GM18909 (cell line): ENCODE measurements around the gene SNAPC2.
"Not testable (repeated sequence)": the region's sequence is repeated elsewhere in the genome, so short reads cannot be mapped to it uniquely, and the experiment has no call there.

Source experiments
- ATAC-seq: cut with Tn5 transposase; IDR thresholded peaks from one replicate; pipeline ENCODE4 v1.9.1; 2021; ENCODE audit warnings: mild to moderate bottlenecking; ENCODE audit not compliant: unreplicated experiment, poor library complexity

The SNAPC2 gene

DNA sequence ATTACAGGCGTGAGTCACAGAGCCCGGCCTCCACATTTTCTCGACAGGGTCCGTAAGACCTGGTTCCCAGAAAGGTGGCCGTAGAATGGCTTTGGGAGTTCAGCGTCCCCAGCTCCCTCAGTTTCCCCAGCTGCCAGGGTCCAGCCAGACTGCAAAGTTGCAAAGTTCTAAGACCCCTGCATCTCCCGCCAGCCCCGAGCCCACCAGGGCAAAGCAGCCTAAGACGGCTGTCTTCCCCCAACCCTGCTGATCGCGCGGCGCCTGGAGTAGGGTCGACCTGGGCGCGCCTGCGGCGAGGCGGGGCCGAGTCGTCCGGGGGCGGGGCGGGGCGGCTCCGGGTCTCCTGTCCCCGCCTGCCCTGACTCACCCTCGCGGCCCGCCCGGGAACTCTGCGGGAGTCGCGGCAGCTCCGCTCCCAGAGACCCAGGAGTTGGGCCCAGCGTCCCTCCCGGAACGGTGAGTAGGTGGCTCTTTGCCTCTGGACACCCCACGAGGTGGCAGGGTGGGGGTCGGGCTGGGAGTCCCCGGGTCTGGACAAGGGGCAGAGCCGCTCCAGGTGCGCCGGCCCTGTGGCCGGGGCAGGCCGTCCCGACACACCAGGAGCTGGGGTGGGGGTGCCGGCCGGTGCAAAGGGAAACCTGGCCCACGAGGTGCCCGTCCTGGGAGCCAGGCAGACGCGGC is 31.9 kb upstream of the SNAPC2 start, which contains the start of gene LRRC8E:
TSS of gene LRRC8E (plus strand) at position 366 of the 681 bp plus-strand sequence. CDS start 7,094 bp downstream, outside the sequence.
- no peak for ATAC-seq

DNA sequence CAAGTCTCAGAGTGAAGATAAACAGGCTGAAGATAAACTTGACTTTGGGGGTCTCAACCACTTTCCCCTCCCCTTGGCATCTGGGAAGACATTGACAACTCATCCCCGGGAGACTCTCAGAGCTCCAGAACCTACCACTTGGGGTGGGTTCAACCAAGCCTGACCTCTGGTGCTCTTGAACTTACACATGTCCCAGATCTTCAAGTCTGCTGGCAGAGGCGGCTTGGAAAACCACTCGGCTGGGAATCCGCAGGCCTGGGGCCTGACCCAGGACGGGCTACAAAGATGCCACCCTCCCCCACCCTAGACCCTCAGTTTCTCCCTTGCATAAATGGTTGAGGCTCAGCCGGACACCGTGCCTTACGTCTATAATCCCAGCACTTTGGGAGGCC is 31.3 kb upstream of the SNAPC2 start:
- ATAC-seq = no peak

DNA sequence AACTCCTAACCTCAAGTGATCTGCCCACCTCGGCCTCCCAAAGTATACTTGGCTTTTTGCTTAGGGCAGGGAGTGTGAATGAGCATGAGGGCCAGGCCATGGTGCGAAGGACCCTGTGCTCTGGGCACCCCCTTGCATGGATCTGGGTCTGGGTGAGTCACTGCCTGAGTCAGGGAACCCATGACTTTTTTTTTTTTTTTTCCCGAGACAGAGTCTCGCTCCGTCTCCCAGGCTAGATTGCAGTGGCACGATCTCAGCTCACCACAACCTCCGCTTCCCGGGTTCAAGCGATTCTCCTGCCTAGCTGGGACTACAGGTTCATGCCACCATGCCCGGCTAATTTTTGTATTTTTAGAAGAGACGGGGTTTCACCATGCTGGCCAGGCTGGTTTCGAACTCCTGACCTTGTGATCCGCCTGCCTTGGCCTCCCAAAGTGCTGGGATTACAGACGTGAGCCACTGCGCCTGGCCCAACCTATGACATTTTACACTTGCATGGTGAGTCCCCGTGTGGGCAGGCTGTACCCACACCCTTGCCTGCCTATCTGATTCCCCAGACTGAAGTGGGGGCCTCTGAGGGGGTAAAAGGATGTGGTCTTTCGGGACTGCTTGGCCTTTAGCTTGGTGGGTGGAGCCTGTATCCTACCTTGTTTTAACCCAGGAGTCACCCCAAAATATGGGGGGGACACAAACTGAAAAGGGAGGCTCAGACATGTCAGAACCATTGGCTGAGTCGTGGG is 26.6 kb upstream of the SNAPC2 start:
- not testable (repeated sequence) for ATAC-seq

GRCh38 chr19:7894612-7895309 is 25.4 kb upstream of the SNAPC2 start:
- ATAC-seq = no peak

DNA sequence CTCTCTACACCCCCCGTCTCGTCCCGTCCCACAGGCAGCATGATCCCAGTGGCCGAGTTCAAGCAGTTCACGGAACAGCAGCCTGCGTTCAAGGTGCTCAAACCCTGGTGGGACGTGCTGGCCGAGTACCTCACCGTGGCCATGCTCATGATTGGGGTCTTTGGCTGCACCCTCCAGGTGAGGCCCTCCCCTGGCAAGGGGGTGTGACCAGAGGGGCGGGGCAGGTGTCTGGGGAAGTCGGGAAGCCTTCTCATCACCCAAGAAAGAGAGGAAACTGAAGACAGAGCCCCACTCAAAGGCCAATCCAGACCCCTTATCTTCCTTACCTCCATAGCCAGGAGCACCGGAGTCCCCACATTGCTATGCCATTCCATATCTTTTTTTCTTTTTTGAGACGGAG is 24.6 kb upstream of the SNAPC2 start:
- no peak for ATAC-seq

- no peak for ATAC-seq
Measured at GRCh38 chr19:7897292-7897691, 22.8 kb upstream of the SNAPC2 start.

DNA sequence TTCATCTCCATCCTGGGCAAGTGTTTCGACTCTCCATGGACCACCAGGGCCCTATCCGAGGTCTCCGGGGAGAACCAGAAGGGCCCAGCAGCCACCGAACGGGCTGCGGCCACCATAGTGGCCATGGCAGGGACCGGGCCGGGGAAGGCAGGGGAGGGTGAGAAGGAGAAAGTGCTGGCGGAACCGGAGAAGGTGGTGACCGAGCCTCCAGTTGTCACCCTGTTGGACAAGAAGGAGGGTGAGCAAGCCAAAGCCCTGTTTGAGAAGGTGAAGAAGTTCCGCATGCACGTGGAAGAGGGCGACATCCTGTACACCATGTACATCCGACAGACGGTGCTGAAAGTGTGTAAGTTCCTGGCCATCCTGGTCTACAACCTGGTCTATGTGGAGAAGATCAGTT is 21.2 kb upstream of the SNAPC2 start:
- ATAC-seq = no peak

GRCh38 chr19:7899751-7900378 is 20.3 kb upstream of the SNAPC2 start:
- ATAC-seq = no peak

DNA sequence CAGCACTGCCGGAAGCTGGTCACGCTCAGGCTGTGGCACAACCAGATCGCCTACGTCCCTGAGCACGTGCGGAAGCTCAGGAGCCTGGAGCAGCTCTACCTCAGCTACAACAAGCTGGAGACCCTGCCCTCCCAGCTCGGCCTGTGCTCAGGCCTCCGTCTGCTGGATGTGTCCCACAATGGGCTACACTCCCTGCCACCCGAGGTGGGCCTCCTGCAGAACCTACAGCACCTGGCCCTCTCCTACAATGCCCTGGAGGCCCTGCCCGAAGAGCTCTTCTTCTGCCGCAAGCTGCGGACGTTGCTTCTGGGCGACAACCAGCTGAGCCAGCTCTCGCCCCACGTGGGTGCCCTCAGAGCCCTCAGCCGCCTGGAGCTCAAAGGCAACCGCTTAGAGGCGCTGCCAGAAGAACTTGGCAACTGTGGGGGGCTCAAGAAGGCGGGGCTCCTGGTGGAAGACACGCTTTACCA is 19.7 kb upstream of the SNAPC2 start:
- ATAC-seq = no peak

GRCh38 chr19:7900931-7901330 is 19.2 kb upstream of the SNAPC2 start:
- no peak for ATAC-seq

DNA sequence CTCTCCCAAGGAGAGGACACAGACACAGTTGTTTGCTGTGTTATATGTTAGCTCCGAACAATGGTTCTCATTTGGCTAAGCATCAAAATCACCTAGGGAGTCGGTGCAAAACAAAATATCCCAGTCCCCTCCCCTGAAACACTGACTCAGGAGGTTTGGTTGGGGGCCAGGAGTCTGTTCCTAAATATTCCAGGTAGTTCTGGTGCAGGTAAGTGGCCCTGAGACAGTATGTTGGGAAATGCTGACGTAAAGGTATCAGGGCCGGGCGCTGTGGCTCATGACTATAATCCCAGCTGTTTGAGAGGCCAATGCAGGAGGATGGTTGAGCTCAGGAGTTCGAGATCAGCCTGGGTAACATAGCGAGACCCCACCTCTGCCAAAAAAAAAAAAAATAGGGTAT is 18.8 kb upstream of the SNAPC2 start:
- ATAC-seq = no peak

DNA sequence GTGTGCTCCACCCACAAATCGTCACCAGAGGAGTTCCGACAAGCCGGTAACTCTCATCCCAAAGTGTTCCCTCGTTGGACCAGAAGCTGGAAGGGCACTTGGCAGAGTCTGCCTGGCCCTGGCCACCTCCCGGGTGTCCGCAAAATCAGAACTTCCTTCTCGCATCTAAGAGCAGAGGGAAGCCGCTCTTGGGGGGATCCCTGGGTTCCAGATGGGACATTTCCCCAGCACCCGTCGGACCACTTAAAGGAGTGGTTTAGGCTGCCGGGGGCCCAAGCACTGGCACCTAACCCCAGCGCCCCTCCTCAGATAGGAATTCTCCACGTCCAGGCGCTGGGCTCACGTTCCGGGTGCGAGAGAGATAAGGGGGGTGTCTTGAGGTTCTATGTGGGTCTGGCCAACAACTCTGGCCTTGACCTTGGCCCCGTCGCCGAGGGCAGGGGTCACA is 17.3 kb upstream of the SNAPC2 start:
- no peak for ATAC-seq

GRCh38 chr19:7903244-7904073 is 16.7 kb upstream of the SNAPC2 start, which contains the start of gene MAP2K7:
MAP2K7 (plus strand) TSS chr19:7903877; CDS start chr19:7903945, 68 bp downstream.
- peak; percentile 83 for ATAC-seq

DNA sequence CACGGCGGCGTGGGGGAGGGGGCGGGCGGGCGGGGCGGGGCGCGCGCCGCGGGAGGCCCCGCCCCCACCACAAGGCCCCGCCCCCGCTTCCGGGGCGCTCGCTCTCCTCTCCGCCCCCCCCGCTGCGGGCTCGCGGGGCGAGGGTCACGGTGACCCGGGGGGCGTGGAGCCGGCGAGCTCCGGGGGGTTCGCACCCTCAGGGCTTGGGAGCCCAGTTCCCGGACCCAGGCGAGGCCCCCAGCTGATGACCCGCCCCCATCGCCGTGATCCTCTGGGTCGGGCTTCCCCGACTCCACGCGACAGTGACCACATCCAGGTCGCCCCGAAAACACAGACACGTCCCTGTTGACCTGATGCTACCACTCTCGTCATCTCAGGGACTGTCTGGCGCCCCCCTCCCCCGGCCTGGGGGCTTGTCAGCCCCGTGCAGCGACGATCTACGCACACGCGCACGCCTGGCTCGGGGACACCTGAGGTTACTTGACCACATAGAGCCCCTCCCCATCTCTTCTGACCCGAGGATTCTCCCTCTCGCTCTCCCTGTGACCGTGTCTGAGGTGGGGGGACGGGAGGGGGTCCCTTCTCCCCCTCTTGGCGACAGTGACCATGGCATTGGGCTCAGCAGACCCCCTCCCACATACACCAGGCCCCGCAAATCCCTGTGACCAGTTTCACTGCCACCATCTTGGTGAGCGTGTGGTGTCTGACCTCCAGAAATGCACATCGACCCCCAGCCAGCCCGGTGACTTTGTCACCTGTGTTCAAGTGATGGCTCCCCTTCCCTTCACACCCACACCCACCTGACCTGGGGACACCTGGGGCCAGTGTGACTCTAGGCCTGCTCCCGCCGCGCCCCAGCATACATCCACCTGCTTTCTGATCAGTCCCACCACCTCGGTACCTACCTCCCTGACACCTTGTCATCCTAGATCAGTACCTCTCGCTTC is 15.8 kb upstream of the SNAPC2 start:
- peak; percentile 39 for ATAC-seq

DNA sequence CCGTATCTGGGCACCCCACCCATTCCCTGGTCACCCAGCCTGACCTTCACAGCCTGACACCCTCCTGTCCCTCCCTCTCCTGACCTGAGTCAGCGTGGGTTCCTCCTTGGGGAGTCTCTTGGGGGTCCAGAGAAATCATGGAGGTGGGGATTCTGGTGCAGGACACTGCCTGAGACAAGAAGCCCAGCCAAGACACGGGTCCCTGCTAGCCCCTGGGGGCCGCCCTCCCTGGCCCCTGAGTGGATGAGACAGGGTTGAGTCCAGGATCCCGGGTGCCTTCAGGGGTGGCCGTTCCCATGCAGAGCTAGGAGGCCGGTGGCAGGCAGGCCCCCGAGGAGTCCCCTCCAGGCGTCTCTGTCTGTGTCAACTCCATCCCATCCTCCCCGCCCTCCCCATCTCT is 14.9 kb upstream of the SNAPC2 start:
- ATAC-seq = no peak

GRCh38 chr19:7905859-7906258 is 14.3 kb upstream of the SNAPC2 start:
- no peak for ATAC-seq

DNA sequence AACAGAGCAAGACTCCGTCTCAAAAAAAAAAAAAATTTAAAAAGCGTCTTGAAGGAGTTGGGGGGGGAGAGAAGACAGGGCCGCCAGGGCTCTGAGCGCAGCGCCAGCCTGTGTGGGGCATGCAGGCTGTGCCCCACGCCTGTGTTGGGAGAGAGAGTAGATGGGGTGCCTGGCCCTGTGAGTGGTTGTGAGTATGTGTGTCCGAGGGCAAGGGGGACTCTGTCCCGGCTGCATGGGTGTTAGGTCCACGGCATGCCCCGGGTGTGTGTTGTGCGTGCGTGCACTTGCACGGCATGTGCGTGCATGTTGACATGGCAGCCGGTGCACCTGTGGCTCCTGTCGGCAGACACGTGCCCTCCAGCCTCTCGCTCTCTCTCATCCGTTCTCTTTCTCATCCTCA is 13.0 kb upstream of the SNAPC2 start:
- no peak for ATAC-seq

DNA sequence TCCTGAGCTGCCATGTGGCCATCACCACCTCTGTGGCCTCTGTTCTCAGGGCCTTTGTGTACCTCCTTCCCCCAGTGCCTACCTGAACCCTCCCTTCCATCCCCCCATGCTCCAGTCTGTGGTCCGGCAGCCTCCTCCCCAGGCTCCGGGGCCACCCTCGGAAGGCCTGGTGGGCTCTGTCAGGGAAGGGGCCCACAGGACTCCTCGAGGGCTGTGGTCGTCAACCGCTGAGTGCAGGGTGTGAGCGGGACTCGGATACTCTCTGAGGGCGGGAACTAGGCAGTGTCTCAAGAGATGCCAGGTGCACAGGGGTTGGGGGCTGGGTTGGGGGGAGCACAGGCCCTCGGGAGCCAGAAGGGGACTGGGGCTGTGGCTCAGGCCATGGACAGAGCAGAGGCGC is 12.6 kb upstream of the SNAPC2 start:
- ATAC-seq = no peak
